ENCODE results near the gene CYP26B1.

CYP26B1 gene, protein sequence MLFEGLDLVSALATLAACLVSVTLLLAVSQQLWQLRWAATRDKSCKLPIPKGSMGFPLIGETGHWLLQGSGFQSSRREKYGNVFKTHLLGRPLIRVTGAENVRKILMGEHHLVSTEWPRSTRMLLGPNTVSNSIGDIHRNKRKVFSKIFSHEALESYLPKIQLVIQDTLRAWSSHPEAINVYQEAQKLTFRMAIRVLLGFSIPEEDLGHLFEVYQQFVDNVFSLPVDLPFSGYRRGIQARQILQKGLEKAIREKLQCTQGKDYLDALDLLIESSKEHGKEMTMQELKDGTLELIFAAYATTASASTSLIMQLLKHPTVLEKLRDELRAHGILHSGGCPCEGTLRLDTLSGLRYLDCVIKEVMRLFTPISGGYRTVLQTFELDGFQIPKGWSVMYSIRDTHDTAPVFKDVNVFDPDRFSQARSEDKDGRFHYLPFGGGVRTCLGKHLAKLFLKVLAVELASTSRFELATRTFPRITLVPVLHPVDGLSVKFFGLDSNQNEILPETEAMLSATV

DNA sequence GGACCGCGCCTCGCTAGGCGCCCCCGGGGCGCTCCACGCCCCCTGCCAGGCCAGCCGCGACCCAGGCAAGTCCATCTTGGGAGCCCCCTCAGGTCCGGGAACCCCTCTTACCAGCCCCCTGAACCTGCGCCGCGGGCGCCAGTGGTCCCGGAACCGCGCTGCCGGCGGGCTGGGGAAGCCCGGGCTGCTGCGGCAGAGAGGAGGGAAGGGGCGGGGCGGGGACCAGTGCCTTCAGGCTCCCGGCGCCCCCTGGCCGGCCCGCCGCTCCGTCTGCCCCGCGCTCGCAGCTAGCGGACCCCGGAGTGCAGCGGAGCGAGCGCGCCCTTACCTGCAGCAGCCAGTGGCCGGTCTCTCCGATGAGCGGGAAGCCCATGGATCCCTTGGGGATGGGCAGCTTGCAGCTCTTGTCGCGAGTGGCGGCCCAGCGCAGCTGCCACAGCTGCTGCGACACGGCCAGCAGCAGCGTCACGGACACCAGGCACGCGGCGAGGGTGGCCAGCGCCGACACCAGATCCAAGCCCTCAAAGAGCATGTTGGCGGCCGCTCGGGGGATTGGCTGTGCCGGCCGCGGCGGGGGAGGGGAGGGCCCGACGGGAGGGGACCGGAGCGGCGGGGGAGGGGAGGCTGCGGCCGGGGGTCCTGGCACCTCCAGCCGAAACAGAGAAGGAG lies at the start of gene CYP26B1:
CYP26B1 (minus strand) TSS at position 560 of the 669 bp plus-strand sequence; CDS start at position 532, 28 bp downstream.
- DNase-seq = peak in 6 of 10 donors; percentile 12 to 90 (median 68)
- intact Hi-C loops (cut with DNase I) = loop anchor here (10.0 kb wide), 1 partner anchor 543 kb away; no protein-coding TSS in a partner anchor

DNA sequence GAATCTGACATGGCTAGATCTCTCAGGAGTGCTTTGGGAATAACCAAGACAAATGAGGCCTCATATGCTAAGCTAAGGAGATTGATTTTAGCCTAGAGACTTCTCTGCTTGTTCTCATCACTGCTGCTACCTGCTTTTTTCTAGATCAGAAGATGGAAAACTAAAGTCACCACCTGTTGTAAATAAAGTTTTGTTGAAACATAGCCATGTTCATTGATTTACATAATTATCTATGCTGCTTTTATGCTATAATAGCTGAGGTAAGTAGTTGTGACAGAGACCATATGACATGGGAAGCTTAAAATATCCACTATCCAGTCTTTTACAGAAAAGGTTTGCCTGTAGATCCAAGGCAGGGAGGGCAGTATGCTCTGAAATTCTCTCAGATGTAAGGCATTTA lies 46.1 kb upstream of the CYP26B1 start:
- intact Hi-C loops (cut with DNase I) = no loop called here
- no peak for DNase-seq

DNA sequence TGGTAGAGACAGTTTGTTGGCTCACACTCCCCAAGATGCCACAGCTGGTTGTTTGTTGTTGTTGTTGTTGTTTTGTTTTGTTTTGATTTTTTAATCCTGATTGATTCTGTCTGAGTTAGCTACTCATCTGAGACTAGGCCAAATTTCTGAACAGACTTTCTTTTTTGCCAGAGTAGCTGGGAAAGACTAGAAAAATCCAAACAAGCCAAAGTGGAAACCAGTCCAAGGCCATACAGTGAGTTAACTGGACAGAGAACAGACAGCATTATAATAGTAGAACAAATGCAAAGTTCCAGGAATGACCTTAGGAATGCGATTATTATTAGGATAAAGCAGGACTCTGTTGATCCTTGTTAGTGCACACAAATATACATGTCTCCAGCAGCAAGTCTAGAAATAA lies 43.8 kb upstream of the CYP26B1 start:
- intact Hi-C loops (cut with DNase I) = no loop called here
- no peak for DNase-seq

DNA sequence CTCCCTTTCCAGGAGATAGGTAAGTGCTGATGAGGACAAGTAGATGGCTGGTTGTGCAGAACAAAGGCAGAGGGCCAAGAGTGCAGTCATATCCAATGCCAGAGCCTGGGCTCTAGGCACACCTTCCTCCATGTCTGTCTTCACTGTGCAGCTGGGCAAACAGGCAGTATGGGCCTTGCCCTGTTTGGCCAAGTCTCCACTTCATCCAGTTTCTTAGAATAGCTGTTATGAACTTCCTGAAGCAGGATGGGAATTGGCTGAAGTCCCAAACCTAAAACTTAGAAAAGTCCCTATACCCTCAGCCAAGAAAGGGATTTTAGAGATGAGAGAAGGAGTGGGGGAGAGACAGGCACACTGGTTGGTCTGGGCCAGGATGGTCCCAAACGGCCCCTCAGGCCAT lies 37.5 kb upstream of the CYP26B1 start:
- DNase-seq = no peak
- intact Hi-C loops (cut with DNase I) = no loop called here

DNA sequence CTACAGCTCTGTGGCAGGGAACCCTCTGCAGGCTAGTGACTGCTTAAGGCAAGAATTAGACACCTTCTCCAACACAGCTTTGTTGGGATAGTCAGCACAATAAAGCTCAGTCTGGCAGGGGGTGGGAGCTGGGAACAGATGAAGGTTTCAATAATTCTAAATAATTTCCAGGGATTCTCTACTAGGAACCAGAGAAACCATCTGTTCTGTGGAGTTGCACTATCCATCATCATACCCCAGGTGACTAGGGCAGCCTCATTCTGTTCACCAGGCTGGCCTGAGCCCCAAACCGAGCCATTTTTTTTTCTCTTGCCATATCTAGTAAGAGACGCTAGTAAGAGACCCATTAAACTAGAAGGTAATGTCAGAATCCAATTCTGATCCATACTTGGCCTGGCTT lies 35.8 kb upstream of the CYP26B1 start:
- no peak for DNase-seq
- intact Hi-C loops (cut with DNase I) = no loop called here

DNA sequence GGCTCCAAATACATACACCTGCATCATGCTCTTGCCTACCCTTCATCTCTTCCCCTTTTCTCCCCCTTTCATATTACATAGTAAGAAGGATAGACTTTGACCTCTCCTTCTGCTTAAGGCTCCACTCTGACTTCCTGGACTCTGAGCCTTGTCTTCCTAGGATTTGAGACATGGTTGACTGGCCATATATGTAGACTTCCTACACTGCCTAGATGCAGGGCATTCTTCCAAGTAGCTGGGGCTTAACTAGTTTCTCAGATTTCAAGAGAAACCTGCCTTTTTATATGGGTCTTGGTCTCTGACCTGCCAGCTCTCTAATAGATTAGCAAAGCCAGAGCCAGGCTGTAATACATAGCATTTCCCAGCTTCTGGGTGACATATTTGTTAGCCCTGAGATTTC lies 35.4 kb upstream of the CYP26B1 start:
- no peak for DNase-seq
- intact Hi-C loops (cut with DNase I) = no loop called here

DNA sequence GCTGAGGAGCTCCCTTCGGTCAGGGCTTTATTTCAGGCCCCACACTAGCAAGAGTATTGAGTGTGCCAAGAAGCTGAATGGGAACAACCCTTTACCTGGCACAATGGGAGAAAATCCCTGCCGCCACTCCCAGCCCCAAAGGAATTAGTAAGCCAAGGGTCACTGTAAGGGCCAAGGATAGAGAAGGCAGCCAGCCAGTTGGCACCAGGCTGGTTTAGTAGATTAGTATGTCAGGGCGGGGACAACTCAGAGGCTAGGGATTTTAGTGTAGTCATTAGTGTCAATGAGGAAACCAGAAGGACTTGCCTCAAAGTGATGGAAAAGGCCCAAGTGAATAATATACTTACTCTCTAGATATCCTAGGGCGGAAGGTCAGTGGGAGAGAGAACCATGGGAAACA lies 34.9 kb upstream of the CYP26B1 start:
- intact Hi-C loops (cut with DNase I) = no loop called here
- no peak for DNase-seq

DNA sequence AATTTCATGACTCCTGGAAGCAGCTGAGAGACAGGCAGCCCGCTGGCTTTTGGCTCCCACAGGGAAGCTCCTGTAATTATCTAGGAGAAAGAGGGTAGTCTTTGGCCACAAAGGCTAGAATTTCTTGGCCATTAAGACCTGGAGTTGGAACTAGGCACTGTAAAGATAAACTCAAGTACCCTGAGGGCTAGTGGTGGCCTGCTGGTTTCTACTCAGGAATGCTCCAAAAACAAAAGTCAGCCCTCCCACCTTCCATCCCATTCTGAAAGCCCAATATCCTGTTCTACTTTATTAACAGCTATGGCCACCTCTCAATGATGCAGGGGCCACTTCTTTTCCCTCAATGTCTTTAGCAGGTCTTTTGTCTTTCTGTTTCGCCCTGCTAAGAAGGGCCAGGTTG lies 34.0 kb upstream of the CYP26B1 start:
- DNase-seq = no peak
- intact Hi-C loops (cut with DNase I) = no loop called here

DNA sequence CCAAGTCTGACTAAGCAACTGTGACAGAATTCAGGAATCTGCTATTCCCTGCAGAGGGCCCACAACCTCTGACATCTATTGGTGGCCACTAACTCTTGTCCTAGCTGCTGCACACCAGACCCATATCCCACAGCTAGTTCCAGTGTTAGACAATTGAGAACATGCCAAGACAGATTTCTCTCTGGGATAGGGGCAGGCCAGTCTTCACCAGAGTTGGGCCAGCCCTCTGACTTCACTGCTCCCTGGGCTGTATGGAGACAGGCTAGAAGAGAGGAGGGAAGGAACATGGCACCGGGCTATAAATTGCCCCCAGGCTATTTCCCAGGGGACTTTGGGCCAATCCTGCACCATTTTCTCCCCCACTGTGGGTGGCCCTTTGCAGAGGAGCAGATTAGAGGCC lies 32.7 kb upstream of the CYP26B1 start:
- DNase-seq = no peak
- intact Hi-C loops (cut with DNase I) = no loop called here

DNA sequence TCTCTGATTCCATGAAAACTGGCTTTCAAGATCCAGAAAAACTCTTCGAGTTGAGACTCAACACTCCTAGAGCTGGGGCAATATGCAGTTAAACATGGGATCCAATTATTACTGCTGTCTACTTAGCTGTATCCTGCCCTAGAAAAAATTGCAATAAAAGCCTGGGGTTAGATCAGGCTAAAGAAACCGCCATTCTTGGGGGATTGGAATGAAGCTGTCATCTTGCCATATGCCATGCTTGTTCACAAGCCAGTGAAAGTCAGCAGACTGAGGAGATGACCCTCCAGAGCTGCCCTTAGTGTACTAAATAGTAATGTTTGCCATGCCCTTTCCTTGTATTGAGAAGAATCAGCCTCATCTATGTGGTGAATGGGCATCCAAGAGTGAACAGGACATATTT lies 30.9 kb upstream of the CYP26B1 start:
- no peak for DNase-seq
- intact Hi-C loops (cut with DNase I) = no loop called here

DNA sequence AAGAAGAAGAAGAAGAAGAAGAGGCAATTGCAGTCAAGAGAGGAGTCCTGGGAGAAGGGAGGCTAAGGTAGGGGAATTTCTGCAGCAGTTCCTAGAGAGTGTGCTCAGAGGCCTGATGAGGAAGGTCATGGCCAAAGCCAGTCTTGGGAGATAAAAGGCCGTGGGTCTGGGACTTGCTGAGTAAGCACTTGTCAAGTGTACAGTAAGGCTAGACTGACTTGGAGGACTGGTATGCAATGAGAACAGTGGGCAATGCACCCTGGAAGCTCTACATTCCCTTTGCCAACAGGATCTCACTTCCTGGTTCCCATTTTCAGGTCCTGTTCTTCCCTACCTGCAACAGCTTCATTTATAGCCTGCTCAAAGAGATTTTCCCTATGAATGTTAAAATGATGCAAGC lies 28.6 kb upstream of the CYP26B1 start:
- intact Hi-C loops (cut with DNase I) = no loop called here
- peak in 1 of 10 donors; percentile 44 for DNase-seq

DNA sequence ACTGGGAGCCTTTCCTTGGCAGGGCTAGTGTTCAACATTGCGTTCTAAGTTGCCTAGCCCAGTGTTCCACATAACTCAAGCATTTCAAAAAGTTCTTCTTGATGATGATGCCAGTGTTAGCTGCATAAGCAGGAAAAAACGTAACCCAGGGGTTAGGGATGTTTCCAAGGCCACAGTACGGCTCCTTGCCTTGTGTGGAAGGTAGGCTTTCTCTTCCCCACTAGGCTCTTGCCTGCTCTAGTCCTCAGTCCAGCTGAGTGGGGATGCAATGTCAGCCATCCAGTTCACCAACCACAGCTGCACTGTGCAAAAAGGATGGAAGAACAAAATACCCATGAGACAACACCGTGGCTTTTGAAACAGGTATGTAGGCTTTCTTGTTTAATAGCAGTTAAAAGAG lies 28.0 kb upstream of the CYP26B1 start:
- intact Hi-C loops (cut with DNase I) = no loop called here
- no peak for DNase-seq

DNA sequence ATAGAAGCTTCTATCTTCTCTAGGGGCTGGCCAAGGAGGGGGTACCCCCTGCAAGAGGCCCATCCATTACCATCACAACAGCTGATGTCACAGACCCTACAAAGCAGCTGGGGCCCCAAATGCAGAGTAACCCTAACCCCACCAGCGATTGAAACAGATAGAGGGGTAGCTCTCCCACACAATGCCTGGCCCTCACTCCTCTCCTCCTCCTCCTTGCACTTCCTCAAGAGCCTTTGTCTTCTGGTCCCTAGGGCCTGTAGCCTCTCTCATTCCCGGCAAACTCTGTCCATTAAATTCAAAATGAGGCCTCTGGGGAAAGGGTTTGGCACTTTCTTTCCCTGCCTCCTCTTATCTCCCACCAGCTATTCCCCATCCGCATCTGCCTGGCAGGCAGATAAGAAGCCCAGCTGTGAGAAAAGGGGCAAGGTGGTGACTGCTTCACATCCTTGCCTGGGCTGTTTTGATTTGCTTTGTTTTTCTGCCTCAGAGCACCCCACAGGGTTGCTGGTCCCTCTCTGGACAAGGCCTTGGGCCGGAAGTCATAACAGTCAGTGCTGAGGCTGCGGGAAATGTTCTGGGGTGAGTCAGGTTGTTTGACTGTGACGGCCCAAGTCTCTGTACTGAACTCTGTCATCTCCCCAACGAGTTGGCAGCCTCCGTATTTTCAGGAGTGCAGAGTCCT lies 26.1 kb upstream of the CYP26B1 start:
- intact Hi-C loops (cut with DNase I) = no loop called here
- peak in 1 of 10 donors; percentile 68 for DNase-seq

DNA sequence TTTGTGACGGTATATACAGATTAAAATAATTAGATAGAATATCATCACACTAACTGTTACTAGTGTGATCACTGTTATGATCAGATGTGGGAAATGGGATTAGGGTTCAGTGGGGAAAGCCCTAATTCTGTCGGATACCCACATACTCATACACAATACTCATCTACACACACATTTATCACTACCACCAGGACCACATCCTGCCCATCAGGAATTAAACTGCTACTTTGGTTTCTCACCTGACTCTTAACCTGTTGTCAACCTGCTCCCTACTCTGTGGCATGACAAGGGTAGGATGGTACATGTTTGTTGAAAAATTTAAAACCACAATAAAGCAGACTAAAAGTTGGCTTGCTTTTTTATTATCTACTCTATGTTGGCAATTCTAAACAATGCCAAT lies 24.8 kb upstream of the CYP26B1 start:
- intact Hi-C loops (cut with DNase I) = no loop called here
- no peak for DNase-seq

DNA sequence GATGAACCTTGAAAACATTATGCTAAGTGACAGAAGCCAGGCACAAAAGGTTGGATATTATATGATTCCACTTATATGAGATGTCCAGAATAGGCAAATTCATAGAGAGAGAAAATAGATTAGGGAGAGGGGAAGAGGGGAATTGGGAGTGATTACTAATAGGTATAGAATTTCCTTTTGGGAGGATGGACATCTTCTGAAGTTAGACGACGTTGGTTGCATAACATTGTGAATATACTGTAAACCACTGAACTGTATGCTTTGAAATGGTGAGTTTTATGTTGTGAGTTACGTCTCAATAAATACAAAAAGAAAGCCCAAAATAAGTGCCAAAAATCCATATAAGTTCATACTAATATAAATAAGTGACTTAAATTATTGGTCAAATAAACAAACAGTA lies 18.6 kb upstream of the CYP26B1 start:
- DNase-seq = no peak
- intact Hi-C loops (cut with DNase I) = no loop called here

DNA sequence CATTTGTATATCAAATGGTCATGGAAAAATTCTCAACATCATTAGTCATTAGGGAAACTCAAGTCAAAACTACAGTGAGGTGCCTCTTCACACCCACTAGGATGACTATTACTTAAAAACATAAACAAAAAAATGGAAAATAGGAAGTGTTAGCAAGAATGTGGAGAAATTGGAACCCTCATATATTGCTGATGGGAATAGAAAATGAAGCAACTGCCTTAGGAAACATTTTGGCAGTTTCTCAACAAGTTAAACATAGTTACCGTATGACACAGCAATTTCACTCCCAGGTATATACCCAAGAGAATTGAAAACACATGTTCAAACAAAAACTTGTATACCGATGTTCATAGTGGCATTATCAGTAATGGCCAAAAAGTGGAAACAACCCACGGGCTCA lies 18.1 kb upstream of the CYP26B1 start:
- DNase-seq = no peak
- intact Hi-C loops (cut with DNase I) = no loop called here

DNA sequence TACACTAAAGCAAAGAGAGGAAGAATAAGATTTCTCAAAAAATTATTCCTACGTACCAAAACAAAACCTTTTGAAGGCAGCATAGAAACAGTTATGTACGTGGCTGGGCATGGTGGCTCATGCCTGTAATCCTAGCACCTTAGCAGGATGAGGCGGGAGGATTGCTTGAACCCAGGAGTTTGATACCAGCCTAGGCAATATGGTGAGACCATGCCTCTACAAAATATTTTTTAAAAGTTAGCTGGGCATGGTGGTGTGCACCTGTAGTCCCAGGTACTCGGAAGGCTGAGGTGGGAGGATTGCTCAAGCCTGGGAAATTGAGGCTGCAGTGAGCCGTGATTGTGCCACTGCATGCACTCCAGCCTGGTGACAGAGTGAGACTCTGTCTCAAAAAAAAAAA lies 14.9 kb upstream of the CYP26B1 start:
- no peak for DNase-seq
- intact Hi-C loops (cut with DNase I) = no loop called here

DNA sequence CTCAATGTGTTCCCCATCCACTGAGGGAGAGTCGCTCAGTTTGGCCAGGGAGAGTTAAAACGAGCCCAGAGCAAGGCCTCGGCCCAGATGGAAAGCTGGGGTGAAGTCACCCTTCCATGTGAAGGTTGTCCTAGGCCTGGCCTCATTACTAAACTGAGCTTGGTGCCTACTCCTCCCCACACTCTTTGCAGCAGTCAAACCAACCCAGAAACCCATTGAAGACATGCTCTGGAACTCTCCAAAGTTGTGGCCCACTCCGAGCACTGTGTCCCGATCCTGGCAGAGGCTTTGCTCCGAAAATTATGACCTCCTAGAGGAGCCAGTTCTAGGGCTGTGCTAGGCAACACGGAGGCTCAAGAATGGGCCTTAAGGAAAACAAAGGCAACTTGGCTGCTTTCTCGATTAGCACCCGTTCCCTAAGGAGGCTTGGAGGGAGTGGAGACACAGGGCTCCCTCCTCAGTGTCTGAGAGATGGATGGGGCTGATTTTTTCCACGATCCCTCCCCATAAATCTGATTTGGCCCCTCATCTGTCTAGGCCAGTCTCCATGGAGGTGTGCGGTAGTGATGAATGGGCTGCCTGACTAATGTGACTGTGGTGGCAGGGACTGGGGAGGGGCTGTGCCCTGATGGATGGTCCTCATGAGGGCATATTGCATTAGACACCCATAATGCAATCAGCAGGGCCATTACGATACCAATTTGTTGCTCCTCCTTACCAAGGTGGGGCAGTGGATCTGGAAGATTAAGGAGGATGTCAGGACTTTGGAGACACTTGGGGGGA lies 11.7 kb upstream of the CYP26B1 start:
- intact Hi-C loops (cut with DNase I) = loop anchor here (10.0 kb wide), 1 partner anchor 445 kb away; no protein-coding TSS in a partner anchor
- no peak for DNase-seq

DNA sequence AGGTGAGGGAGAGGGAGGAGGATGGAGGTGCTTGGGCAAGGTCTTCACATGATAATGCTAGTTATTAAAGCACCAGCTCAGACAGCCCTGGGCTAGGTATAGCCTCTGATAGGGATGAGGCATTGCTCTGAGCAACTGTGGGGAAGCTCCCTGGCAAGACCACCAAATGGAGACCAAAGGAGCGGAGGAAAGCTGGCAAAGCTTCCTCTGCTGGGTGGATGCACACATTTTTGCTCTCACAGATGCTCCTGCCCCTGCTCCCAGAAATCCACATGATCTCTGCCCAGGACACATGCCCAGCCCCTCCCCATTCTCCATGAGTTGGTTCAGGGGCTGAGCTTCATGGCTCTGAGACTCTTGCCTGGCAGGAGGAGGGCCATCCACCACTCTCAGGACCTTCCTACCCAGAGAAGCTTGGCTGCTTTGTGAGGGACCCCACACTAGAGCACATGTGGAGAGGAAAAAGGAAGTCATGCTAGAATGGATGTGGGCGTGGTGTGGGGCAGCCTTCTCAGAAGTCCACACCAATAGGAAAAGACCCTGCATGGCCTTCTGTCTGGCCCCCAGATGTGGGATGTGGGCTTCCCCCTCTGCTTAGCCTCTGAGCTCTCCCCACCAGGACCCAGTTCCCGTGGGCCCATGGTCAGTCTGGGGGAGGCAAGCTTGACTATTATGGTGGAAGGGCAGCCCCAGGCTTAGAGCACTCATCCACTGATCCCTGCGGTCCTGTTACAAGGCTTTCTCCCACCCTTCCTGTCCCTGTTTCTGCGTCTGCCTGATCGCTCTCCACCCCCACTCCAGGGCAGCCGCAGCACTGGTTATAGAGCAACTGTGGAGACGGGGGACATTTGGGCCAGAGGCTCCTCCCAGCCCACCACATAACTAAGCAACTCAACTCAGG lies 10.5 kb upstream of the CYP26B1 start:
- DNase-seq = peak in 2 of 10 donors; percentile 29 to 77
- intact Hi-C loops (cut with DNase I) = loop anchor here (10.0 kb wide), 1 partner anchor 447 kb away; no protein-coding TSS in a partner anchor
